NCI-H524 (cell line): ENCODE measurements around the gene SUCLA2.

Experiments used
- DNase-seq, 2 experiments: peaks; one replicate each; lab custom pipeline; 2025; lab: John Stamatoyannopoulos, UW

Gene SUCLA2

GRCh38 chr13:47901441-47901840 lies 99.6 kb downstream of the SUCLA2 start:
- DNase-seq, result no peak

GRCh38 chr13:47898080-47898479 lies 103.0 kb downstream of the SUCLA2 start:
- no peak for DNase-seq

- no peak for DNase-seq
Observed at GRCh38 chr13:47897411-47898050, 103.5 kb downstream of the SUCLA2 start.

GRCh38 chr13:47896546-47896945 lies 104.5 kb downstream of the SUCLA2 start:
- DNase-seq, result peak in 1 of 2 experiments; percentile 35

- no peak for DNase-seq
Observed at GRCh38 chr13:47896111-47896510, 105.0 kb downstream of the SUCLA2 start.

GRCh38 chr13:47893527-47893926 lies 107.5 kb downstream of the SUCLA2 start:
- DNase-seq, result no peak
